HEK293 (cell line): ENCODE results near the gene COL9A3.
A peak's percentile ranks its signal among the peaks of the same experiment; 100 is the strongest.

Experiments used
- KLF1 ChIP-seq: fragments of 450-650 bp; formaldehyde crosslinking; IDR thresholded peaks from 2 replicates; pipeline ENCODE4 v1.5.1; 2016; ENCODE audit warnings: missing biosample characterization, missing genetic modification characterization
- KLF16 ChIP-seq: fragments of 450-650 bp; formaldehyde crosslinking; IDR thresholded peaks from 2 replicates; pipeline ENCODE4 v1.5.1; 2017; ENCODE audit warnings: missing biosample characterization, missing genetic modification characterization
- SCRT1 ChIP-seq: fragments of 450-650 bp; formaldehyde crosslinking; IDR thresholded peaks from 2 replicates; pipeline ENCODE4 v1.5.1; 2016; ENCODE audit warnings: missing biosample characterization, missing genetic modification characterization, borderline replicate concordance
- SETDB1 ChIP-seq: IDR thresholded peaks from one replicate; pipeline ENCODE4 v1.6.1; 2017; ENCODE audit warnings: mild to moderate bottlenecking, low read length, moderate library complexity, mixed read lengths; ENCODE audit not compliant: insufficient read length
- ZBTB1 ChIP-seq: fragments of 450-650 bp; formaldehyde crosslinking; IDR thresholded peaks from 2 replicates; pipeline ENCODE4 v1.5.1; 2016; ENCODE audit warnings: missing biosample characterization, missing genetic modification characterization
- ZFP37 ChIP-seq: fragments of 450-650 bp; formaldehyde crosslinking; IDR thresholded peaks from 2 replicates; pipeline ENCODE4 v1.5.1; 2016; ENCODE audit warnings: missing biosample characterization, missing genetic modification characterization
- ZIC2 ChIP-seq: fragments of 450-650 bp; formaldehyde crosslinking; IDR thresholded peaks from 2 replicates; pipeline ENCODE4 v1.5.1; 2016; ENCODE audit warnings: missing biosample characterization, missing genetic modification characterization
- ZNF121 ChIP-seq: fragments of 450-650 bp; formaldehyde crosslinking; IDR thresholded peaks from 2 replicates; pipeline ENCODE4 v1.5.1; 2016; ENCODE audit warnings: missing biosample characterization, missing genetic modification characterization
- ZNF140 ChIP-seq: fragments of 450-650 bp; formaldehyde crosslinking; IDR thresholded peaks from 2 replicates; pipeline ENCODE4 v1.5.1; 2016; ENCODE audit warnings: missing biosample characterization, missing genetic modification characterization
- ZNF16 ChIP-seq: fragments of 450-650 bp; formaldehyde crosslinking; IDR thresholded peaks from 2 replicates; pipeline ENCODE4 v1.5.1; 2016; ENCODE audit warnings: low read depth, missing biosample characterization, missing genetic modification characterization
- ZNF175 ChIP-seq: fragments of 450-650 bp; formaldehyde crosslinking; IDR thresholded peaks from 2 replicates; pipeline ENCODE4 v1.5.1; 2016; ENCODE audit warnings: missing biosample characterization, missing genetic modification characterization
- ZNF184 ChIP-seq: fragments of 450-650 bp; IDR thresholded peaks from 2 replicates; pipeline ENCODE4 v1.5.1; 2018; ENCODE audit warnings: missing biosample characterization, mild to moderate bottlenecking, missing genetic modification characterization
- ZNF202 ChIP-seq: fragments of 450-650 bp; formaldehyde crosslinking; IDR thresholded peaks from 2 replicates; pipeline ENCODE4 v1.5.1; 2016; ENCODE audit warnings: missing biosample characterization, missing genetic modification characterization, borderline replicate concordance
- ZNF292 ChIP-seq: fragments of 450-650 bp; formaldehyde crosslinking; IDR thresholded peaks from 2 replicates; pipeline ENCODE4 v1.5.1; 2016; ENCODE audit warnings: low read depth, missing biosample characterization, missing genetic modification characterization, borderline replicate concordance
- ZNF423 ChIP-seq: fragments of 450-650 bp; formaldehyde crosslinking; IDR thresholded peaks from 2 replicates; pipeline ENCODE4 v1.5.1; 2016; ENCODE audit warnings: missing biosample characterization, missing genetic modification characterization
- ZNF426 ChIP-seq: fragments of 450-650 bp; formaldehyde crosslinking; IDR thresholded peaks from 2 replicates; pipeline ENCODE4 v1.5.1; 2017; ENCODE audit warnings: missing biosample characterization, missing genetic modification characterization, mild to moderate bottlenecking, inconsistent platforms, moderate library complexity
- ZNF433 ChIP-seq: fragments of 450-650 bp; formaldehyde crosslinking; IDR thresholded peaks from 2 replicates; pipeline ENCODE4 v1.5.1; 2016; ENCODE audit warnings: missing biosample characterization, missing genetic modification characterization, low read depth
- ZNF514 ChIP-seq: fragments of 450-650 bp; formaldehyde crosslinking; IDR thresholded peaks from 2 replicates; pipeline ENCODE4 v1.5.1; 2016; ENCODE audit warnings: missing biosample characterization, missing genetic modification characterization
- ZNF521 ChIP-seq: fragments of 450-650 bp; formaldehyde crosslinking; IDR thresholded peaks from 2 replicates; pipeline ENCODE4 v1.5.1; 2017; ENCODE audit warnings: missing biosample characterization, mild to moderate bottlenecking, missing genetic modification characterization
- ZNF548 ChIP-seq: fragments of 450-650 bp; formaldehyde crosslinking; IDR thresholded peaks from 2 replicates; pipeline ENCODE4 v1.5.1; 2016; ENCODE audit warnings: missing biosample characterization, missing genetic modification characterization
- ZNF549 ChIP-seq: fragments of 450-650 bp; IDR thresholded peaks from 2 replicates; pipeline ENCODE4 v1.5.1; 2018; ENCODE audit warnings: missing biosample characterization, missing genetic modification characterization, mild to moderate bottlenecking, inconsistent platforms, moderate library complexity
- ZNF558 ChIP-seq: fragments of 450-650 bp; formaldehyde crosslinking; IDR thresholded peaks from 2 replicates; pipeline ENCODE4 v1.5.1; 2016; ENCODE audit warnings: missing biosample characterization, missing genetic modification characterization
- ZNF626 ChIP-seq: fragments of 450-650 bp; sonication (Bioruptor Pico); formaldehyde crosslinking; IDR thresholded peaks from 2 replicates; pipeline ENCODE4 v1.5.1; 2018; ENCODE audit warnings: missing biosample characterization, missing genetic modification characterization, inconsistent platforms
- ZNF701 ChIP-seq: fragments of 450-650 bp; formaldehyde crosslinking; IDR thresholded peaks from 2 replicates; pipeline ENCODE4 v1.5.1; 2016; ENCODE audit warnings: missing biosample characterization, missing genetic modification characterization
- ZNF747 ChIP-seq: fragments of 450-650 bp; formaldehyde crosslinking; IDR thresholded peaks from 2 replicates; pipeline ENCODE4 v1.5.1; 2016; ENCODE audit warnings: missing biosample characterization, missing genetic modification characterization
- TF ChIP-seq, protein P1 (sequence below): fragments of 450-650 bp; formaldehyde crosslinking; conservative IDR thresholded peaks from 2 replicates; pipeline ENCODE4 v1.5.1; 2016; ENCODE audit warnings: low read depth, missing biosample characterization, missing genetic modification characterization
- TF ChIP-seq, protein P2 (sequence below): fragments of 450-650 bp; formaldehyde crosslinking; IDR thresholded peaks from 2 replicates; pipeline ENCODE4 v1.5.1; 2016; ENCODE audit warnings: missing biosample characterization, missing genetic modification characterization
- TF ChIP-seq, protein P3 (sequence below): fragments of 450-650 bp; formaldehyde crosslinking; IDR thresholded peaks from 2 replicates; pipeline ENCODE4 v1.5.1; 2016; ENCODE audit warnings: missing biosample characterization, missing genetic modification characterization
- TF ChIP-seq, protein P4 (sequence below): fragments of 450-650 bp; formaldehyde crosslinking; IDR thresholded peaks from 2 replicates; pipeline ENCODE4 v1.5.1; 2016; ENCODE audit warnings: missing biosample characterization, missing genetic modification characterization
- TF ChIP-seq, protein P5 (sequence below): fragments of 450-650 bp; formaldehyde crosslinking; IDR thresholded peaks from 2 replicates; pipeline ENCODE4 v1.5.1; 2016; ENCODE audit warnings: missing biosample characterization, missing genetic modification characterization

Gene COL9A3

DNA sequence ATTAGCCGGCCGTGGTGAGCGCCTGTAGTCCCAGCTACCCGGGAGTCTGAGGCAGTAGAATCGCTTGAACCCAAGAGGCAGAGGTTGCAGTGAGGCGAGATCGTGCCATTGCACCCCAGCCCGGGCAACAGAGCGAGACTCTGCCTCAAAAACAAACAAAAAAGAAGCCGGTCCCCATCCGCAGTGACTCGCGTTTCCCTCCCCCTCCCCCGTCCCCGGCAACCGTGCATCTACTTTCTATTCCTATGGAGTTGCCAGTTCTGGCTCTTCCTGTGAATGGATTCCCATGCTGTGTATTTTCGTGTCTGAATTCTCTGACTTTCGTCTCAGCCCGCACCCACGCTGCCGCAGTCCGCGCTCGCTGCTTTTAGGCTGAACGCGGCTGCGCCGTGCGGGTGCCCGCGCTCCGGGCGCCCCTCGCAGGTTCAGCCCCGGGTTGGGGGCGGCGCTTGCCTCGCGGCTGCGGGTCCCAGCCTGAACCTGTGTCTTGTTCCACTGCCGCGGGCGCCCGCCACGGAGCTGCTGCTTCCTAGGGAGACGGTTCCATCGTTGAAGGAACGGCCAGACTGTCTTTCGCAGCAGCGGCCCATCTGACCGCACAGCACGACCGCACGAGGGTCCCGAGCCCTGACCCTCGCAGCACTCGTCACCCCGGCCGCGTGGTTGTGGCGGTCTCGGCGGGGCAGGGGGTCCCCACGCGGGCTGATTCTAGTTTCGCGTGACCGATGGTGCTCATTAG is 21.7 kb upstream of the COL9A3 start (continued):
- TF ChIP-seq, protein P1, sequence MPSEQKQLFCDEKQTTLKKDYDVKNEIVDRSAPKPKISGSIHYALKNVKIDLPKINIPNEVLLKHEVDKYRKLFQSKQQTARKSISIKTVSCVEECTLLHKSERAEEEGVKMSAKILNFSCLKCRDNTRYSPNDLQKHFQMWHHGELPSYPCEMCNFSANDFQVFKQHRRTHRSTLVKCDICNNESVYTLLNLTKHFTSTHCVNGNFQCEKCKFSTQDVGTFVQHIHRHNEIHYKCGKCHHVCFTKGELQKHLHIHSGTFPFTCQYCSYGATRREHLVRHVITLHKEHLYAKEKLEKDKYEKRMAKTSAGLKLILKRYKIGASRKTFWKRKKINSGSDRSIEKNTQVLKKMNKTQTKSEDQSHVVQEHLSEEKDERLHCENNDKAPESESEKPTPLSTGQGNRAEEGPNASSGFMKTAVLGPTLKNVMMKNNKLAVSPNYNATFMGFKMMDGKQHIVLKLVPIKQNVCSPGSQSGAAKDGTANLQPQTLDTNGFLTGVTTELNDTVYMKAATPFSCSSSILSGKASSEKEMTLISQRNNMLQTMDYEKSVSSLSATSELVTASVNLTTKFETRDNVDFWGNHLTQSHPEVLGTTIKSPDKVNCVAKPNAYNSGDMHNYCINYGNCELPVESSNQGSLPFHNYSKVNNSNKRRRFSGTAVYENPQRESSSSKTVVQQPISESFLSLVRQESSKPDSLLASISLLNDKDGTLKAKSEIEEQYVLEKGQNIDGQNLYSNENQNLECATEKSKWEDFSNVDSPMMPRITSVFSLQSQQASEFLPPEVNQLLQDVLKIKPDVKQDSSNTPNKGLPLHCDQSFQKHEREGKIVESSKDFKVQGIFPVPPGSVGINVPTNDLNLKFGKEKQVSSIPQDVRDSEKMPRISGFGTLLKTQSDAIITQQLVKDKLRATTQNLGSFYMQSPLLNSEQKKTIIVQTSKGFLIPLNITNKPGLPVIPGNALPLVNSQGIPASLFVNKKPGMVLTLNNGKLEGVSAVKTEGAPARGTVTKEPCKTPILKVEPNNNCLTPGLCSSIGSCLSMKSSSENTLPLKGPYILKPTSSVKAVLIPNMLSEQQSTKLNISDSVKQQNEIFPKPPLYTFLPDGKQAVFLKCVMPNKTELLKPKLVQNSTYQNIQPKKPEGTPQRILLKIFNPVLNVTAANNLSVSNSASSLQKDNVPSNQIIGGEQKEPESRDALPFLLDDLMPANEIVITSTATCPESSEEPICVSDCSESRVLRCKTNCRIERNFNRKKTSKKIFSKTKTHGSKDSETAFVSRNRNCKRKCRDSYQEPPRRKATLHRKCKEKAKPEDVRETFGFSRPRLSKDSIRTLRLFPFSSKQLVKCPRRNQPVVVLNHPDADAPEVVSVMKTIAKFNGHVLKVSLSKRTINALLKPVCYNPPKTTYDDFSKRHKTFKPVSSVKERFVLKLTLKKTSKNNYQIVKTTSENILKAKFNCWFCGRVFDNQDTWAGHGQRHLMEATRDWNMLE (tag by site-specific recombination), result no peak
- 0 out of 2 replicates have a peak, but pooled peaks have one; percentile 43 for TF ChIP-seq ZIC2
- TF ChIP-seq, protein P2, sequence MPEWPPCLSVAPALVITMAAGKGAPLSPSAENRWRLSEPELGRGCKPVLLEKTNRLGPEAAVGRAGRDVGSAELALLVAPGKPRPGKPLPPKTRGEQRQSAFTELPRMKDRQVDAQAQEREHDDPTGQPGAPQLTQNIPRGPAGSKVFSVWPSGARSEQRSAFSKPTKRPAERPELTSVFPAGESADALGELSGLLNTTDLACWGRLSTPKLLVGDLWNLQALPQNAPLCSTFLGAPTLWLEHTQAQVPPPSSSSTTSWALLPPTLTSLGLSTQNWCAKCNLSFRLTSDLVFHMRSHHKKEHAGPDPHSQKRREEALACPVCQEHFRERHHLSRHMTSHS (tag by site-specific recombination), result no peak
- no peak for TF ChIP-seq ZNF184 (tag by site-specific recombination)
- TF ChIP-seq ZNF433 (tag by site-specific recombination), result no peak
- no peak for TF ChIP-seq ZNF549 (tag by site-specific recombination)
- TF ChIP-seq SCRT1 (tag by site-specific recombination), result no peak
- TF ChIP-seq ZNF426, result no peak
- peak; percentile 3; the same call in 1 of the 2 replicates for TF ChIP-seq ZBTB1 (tag by site-specific recombination)
- TF ChIP-seq, protein P3, sequence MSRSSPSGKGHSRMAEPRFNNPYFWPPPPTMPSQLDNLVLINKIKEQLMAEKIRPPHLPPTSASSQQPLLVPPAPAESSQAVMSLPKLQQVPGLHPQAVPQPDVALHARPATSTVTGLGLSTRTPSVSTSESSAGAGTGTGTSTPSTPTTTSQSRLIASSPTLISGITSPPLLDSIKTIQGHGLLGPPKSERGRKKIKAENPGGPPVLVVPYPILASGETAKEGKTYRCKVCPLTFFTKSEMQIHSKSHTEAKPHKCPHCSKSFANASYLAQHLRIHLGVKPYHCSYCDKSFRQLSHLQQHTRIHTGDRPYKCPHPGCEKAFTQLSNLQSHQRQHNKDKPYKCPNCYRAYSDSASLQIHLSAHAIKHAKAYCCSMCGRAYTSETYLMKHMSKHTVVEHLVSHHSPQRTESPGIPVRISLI (tag by site-specific recombination), result peak; percentile 89
- 0 out of 2 replicates have a peak, but pooled peaks have one; percentile 34 for TF ChIP-seq ZFP37 (tag by site-specific recombination)
- no peak for TF ChIP-seq ZNF701 (tag by site-specific recombination)
- no peak for TF ChIP-seq ZNF558
- TF ChIP-seq, protein P4, sequence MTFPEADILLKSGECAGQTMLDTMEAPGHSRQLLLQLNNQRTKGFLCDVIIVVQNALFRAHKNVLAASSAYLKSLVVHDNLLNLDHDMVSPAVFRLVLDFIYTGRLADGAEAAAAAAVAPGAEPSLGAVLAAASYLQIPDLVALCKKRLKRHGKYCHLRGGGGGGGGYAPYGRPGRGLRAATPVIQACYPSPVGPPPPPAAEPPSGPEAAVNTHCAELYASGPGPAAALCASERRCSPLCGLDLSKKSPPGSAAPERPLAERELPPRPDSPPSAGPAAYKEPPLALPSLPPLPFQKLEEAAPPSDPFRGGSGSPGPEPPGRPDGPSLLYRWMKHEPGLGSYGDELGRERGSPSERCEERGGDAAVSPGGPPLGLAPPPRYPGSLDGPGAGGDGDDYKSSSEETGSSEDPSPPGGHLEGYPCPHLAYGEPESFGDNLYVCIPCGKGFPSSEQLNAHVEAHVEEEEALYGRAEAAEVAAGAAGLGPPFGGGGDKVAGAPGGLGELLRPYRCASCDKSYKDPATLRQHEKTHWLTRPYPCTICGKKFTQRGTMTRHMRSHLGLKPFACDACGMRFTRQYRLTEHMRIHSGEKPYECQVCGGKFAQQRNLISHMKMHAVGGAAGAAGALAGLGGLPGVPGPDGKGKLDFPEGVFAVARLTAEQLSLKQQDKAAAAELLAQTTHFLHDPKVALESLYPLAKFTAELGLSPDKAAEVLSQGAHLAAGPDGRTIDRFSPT (tag by site-specific recombination), result peak; percentile 68; the same call in 1 of the 2 replicates
- no peak for TF ChIP-seq ZNF292 (tag by site-specific recombination)
- peak; percentile 28; the same call in 1 of the 2 replicates for TF ChIP-seq KLF16 (tag by site-specific recombination)
- TF ChIP-seq ZNF202 (tag by site-specific recombination), result no peak
- TF ChIP-seq ZNF16 (tag by site-specific recombination), result no peak
- TF ChIP-seq ZNF626 (tag by site-specific recombination), result no peak
- no peak for TF ChIP-seq SETDB1
- TF ChIP-seq ZNF521, result no peak
- no peak for TF ChIP-seq ZNF175 (tag by site-specific recombination)
- peak; percentile 100 for TF ChIP-seq ZNF121 (tag by site-specific recombination)
- TF ChIP-seq KLF1, result no peak
- TF ChIP-seq ZNF140, result no peak
- no peak for TF ChIP-seq ZNF548 (tag by site-specific recombination)
- no peak for TF ChIP-seq ZNF514
- TF ChIP-seq, protein P5, sequence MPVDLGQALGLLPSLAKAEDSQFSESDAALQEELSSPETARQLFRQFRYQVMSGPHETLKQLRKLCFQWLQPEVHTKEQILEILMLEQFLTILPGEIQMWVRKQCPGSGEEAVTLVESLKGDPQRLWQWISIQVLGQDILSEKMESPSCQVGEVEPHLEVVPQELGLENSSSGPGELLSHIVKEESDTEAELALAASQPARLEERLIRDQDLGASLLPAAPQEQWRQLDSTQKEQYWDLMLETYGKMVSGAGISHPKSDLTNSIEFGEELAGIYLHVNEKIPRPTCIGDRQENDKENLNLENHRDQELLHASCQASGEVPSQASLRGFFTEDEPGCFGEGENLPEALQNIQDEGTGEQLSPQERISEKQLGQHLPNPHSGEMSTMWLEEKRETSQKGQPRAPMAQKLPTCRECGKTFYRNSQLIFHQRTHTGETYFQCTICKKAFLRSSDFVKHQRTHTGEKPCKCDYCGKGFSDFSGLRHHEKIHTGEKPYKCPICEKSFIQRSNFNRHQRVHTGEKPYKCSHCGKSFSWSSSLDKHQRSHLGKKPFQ, result no peak
- TF ChIP-seq ZNF423, result peak; percentile 10; the same call in 1 of the 2 replicates
- TF ChIP-seq ZNF747, result no peak
